ENCODE measurements around the gene C1QL4. TPM values are rescaled to one million over a fixed set of nuclear protein-coding genes. Genes with fewer than 3 reads are reported as not detected.
"Not testable (repeated sequence)": the region's sequence is repeated elsewhere in the genome, so short reads cannot be mapped to it uniquely, and the experiment has no call there.

C1QL4 gene
- total RNA-seq, 1 donor from 2014 or later: 0.63 TPM

DNA sequence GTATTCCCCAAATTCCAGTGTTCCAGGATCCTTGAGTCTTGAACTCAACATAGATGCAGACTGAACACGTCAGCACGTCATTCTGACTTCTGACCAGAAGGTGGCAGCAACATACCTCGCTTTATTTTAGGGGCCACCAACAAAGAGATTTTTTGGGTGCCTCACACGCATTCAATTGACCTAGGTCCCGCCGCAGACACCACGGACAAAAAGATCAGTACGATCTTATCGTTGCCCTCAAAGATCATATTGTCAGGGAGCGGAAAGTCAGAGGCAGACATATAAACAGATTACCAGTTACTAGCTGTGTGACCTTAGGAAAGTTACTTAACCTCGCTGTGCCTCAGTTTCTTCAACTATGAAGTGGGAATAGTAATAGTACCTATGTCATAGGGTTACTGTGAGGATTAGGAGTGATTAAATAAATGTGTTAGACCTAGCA lies 48.6 kb downstream of the C1QL4 start:
- H3K4me3 Mint-ChIP-seq: no peak overlapping the region
- H3K4me1 Mint-ChIP-seq: peaks cover 5% of the 10 kb centered on the region
- no peaks in the 10 kb centered on the region for H3K9me3 Mint-ChIP-seq
- peak; percentile 67 for DNase-seq (ENCODE audit: low read depth, low spot score)
- H3K27me3 Mint-ChIP-seq (ENCODE audit: low read depth): peaks cover 42% of the 10 kb centered on the region
- H3K27ac Mint-ChIP-seq (ENCODE audit: unreplicated experiment): no peak overlapping the region
- no peaks in the 10 kb centered on the region for H3K36me3 Mint-ChIP-seq (ENCODE audit: low read depth)
- TF ChIP-seq, protein P1, sequence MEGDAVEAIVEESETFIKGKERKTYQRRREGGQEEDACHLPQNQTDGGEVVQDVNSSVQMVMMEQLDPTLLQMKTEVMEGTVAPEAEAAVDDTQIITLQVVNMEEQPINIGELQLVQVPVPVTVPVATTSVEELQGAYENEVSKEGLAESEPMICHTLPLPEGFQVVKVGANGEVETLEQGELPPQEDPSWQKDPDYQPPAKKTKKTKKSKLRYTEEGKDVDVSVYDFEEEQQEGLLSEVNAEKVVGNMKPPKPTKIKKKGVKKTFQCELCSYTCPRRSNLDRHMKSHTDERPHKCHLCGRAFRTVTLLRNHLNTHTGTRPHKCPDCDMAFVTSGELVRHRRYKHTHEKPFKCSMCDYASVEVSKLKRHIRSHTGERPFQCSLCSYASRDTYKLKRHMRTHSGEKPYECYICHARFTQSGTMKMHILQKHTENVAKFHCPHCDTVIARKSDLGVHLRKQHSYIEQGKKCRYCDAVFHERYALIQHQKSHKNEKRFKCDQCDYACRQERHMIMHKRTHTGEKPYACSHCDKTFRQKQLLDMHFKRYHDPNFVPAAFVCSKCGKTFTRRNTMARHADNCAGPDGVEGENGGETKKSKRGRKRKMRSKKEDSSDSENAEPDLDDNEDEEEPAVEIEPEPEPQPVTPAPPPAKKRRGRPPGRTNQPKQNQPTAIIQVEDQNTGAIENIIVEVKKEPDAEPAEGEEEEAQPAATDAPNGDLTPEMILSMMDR (conservative IDR thresholded peaks at IDR 0.05): peak; percentile 92

DNA sequence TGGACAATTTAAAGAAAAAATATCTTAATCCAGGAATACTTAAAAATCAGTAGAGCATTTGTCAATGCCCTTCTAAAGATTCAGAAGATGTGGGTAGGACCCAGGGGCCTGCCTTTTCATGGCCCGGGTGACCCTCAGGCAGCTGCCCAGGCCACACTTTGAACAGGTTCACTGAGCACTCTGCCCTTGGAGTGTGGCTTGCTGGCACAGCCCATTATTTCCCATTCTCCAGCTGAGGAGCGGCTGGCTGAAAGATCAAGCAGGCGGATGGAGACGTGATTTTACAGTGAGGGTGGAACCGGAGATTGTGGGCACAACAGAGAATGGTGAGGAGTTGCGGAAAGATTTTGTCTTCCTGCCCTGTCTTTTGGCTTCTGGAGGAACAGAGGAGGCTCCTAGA lies 49.1 kb downstream of the C1QL4 start:
- peaks cover 5% of the 10 kb centered on the region for H3K4me1 Mint-ChIP-seq
- H3K27me3 Mint-ChIP-seq (ENCODE audit: low read depth): peaks cover 36% of the 10 kb centered on the region
- no peak for DNase-seq (ENCODE audit: low read depth, low spot score)
- TF ChIP-seq, protein P1 (conservative IDR thresholded peaks at IDR 0.05): no peak
- no peak overlapping the region for H3K4me3 Mint-ChIP-seq
- no peak overlapping the region for H3K27ac Mint-ChIP-seq (ENCODE audit: unreplicated experiment)
- no peaks in the 10 kb centered on the region for H3K36me3 Mint-ChIP-seq (ENCODE audit: low read depth)
- H3K9me3 Mint-ChIP-seq: no peaks in the 10 kb centered on the region

DNA sequence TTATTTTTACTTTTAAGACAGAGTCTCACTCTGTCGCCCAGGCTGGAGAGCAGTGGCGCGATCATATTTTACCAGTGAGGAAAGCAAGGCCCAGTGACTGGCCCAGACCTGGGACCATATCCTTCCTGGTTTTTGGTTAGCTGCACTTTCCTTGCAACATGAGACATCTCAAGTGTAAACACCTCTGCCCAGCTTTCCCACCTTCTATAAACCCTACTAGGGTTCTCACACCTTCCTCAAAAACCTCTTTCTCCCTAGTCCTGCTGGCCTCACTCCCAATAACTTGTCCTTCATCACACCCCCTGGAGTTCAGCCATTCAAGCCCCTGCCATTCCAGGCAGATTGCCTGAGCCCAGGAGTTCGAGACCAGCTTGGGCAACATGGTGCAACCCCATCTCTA lies 52.3 kb downstream of the C1QL4 start:
- no peak for DNase-seq (ENCODE audit: low read depth, low spot score)
- Mint-ChIP-seq H3K4me3 (no peak overlapping the region), H3K36me3 (ENCODE audit: low read depth) (no peaks in the 10 kb centered on the region), H3K4me1 (peaks cover 23% of the 10 kb centered on the region), H3K9me3 (no peaks in the 10 kb centered on the region), H3K27me3 (ENCODE audit: low read depth) (peaks cover 21% of the 10 kb centered on the region), H3K27ac (ENCODE audit: unreplicated experiment) (no peak overlapping the region)
- TF ChIP-seq, protein P1 (conservative IDR thresholded peaks at IDR 0.05): no peak

DNA sequence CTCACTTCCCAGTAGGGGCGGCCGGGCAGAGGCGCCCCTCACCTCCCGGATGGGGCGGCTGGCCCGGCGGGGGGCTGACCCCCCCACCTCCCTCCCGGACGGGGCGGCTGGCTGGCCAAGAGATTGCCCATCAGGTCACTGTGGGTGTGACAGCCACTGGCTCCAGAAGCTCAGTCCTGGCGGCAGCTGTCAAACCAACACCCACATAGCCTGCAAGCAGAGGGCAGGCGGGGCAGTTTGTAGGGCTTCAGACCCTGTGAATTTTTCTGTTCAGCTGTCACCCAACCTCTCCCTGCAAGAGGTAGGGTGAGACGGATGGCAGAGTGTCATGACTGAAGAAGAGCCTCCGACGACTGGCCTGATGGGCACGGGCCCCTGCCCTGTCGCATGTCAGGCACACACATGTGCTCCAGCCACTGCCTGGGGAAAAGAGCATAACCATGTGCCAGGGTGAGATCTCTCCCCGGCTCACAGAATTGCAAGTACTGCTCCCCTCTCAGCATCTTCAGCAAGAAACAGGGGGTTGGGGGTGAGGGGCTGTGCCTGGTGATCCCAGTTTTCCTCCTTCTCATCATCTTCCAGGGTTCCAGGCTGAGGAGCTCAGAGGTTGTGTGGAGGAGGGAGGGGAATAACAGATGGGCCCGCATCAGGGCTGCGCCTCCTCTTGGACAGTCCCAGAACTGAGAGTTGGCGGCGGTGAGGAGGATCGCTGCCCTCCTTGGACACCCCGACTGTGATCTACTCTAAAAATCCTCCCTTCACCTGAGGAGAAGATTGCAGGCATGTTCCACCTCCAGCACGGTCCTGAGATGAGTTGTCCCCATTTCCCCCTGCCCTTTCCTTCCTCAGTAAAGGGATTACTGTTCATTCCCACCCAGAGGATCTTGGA lies 53.2 kb downstream of the C1QL4 start:
- Mint-ChIP-seq H3K36me3 (ENCODE audit: low read depth) (no peaks in the 10 kb centered on the region), H3K4me1 (peaks cover 28% of the 10 kb centered on the region), H3K27me3 (ENCODE audit: low read depth) (peaks cover 15% of the 10 kb centered on the region), H3K27ac (ENCODE audit: unreplicated experiment) (no peak overlapping the region), H3K4me3 (no peak overlapping the region), H3K9me3 (no peaks in the 10 kb centered on the region)
- TF ChIP-seq, protein P1 (conservative IDR thresholded peaks at IDR 0.05): no peak
- DNase-seq (ENCODE audit: low read depth, low spot score): no peak

DNA sequence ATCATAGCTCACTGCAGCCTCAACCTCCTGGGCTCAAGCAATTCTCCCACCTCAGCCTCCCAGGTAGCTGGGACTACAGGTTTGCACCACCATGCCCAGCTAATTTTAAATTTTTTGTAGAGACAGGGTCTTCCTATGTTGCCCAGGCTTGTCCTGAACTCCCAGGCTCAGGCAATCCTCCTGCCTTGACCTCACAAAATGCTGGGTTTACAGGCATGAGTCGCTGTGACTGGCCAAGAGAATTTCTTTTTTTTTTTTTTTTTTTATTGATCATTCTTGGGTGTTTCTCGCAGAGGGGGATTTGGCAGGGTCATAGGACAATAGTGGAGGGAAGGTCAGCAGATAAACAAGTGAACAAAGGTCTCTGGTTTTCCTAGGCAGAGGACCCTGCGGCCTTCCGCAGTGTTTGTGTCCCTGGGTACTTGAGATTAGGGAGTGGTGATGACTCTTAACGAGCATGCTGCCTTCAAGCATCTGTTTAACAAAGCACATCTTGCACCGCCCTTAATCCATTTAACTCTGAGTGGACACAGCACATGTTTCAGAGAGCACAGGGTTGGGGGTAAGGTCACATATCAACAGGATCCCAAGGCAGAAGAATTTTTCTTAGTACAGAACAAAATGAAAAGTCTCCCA lies 54.1 kb downstream of the C1QL4 start:
- not testable (repeated sequence) for H3K27ac Mint-ChIP-seq (ENCODE audit: unreplicated experiment); H3K27me3 Mint-ChIP-seq (ENCODE audit: low read depth); H3K9me3 Mint-ChIP-seq; DNase-seq (ENCODE audit: low read depth, low spot score); H3K36me3 Mint-ChIP-seq (ENCODE audit: low read depth)
- Mint-ChIP-seq H3K4me3 (peak overlapping the region; percentile 9), H3K4me1 (peaks cover 23% of the 10 kb centered on the region)

Other genes with a start within 250 kb of the C1QL4 start
- gene DHH, start 242.4 kb downstream of the C1QL4 start, total RNA-seq: 1.5 TPM in 2 replicates
- gene LMBR1L, start 226.3 kb downstream of the C1QL4 start, total RNA-seq: 101 TPM in 2 replicates
- 3,094 and 3,153 TPM in 2 replicates for gene TUBA1B, start 205.8 kb downstream of the C1QL4 start, total RNA-seq
- gene TUBA1A, start 148.1 kb downstream of the C1QL4 start, total RNA-seq: 1,729 and 1,742 TPM in 2 replicates
- 203 and 208 TPM in 2 replicates for gene TUBA1C, start 72.1 kb downstream of the C1QL4 start, total RNA-seq
- gene PRPH, start 42.0 kb downstream of the C1QL4 start, total RNA-seq: 0.70 and 1.3 TPM in 2 replicates
- gene TROAP, start 13.9 kb downstream of the C1QL4 start, total RNA-seq: 88.0 and 91.2 TPM in 2 replicates
- gene DNAJC22, start 9.7 kb upstream of the C1QL4 start, total RNA-seq: 0.32 and 0.35 TPM in 2 replicates
- 45.2 and 45.7 TPM in 2 replicates for gene SPATS2, start 30.3 kb upstream of the C1QL4 start, total RNA-seq
- 0.16 and 0.34 TPM in 2 replicates for gene KCNH3, start 201.8 kb upstream of the C1QL4 start, total RNA-seq
- gene MCRS1, start 231.0 kb upstream of the C1QL4 start, total RNA-seq: 89.6 and 95.3 TPM in 2 replicates